ENCODE data around the gene SDHA.
"Not testable (repeated sequence)": the region's sequence is repeated elsewhere in the genome, so short reads cannot be mapped to it uniquely, and the experiment has no call there.

SDHA gene

DNA sequence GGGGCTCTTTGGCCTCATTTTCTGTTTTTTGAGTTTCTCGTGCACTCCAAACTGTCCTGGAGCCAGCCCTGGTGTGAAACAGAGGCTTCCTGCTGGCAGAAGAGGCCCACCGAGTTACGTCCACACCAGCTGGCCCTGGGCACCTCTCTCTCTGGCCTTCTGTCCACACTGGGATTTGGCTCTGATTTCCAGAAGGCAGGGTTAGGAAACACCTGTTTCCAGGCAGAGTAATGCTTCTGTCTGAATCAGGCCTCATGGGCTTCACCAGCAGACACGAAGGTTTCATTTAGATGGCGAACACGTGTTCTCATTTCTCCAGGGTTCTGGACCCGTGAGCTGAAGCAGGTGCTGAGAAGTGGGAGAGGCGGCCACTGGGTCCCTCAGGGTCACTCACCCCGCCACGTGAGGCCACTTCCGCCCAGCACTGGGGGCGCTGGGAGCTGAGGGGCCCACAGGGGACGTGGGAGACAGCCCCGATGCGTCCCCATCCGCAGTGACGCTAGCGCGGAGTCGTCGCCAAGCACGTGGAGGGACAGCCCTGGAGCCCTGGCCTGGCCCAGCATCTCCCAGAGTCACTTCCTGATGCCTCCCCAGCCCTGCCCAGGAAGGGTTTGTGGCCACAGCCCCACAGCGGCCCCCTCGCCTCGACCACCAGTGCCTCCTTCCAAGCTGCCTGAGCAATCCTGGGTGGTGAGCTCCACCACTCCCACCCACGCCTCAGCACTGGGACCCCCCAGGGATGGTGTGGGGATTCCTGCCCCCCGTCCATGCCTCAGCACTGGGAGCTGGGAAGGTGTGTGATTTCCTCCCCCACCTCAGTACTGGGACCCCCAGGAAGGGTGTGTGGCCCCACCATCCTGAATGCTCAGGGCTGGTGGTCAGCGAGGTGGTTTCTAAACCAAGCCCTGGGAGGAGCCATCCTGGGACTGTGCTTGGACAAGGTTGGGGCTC, 31.8 kb upstream of the SDHA start:
- no peak for DNase-seq

DNA sequence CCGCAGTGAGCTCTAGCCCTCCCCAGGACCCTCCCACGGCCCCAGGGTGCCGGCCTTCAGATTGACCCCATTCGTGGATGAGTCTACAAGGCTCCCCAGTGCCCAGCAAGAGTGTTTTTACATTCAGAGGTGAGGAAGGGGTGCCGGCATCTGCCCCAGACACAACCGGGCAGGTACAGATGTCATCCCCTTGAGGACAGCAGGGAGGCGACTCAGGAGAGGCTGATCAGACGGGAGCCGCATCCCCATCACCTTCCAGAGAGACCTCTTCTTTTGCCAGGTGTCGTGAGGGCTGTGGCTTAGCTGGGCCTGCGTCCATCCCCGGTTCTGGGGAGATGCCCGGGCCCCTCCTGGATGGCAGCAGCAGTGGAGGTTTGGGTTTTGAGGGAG, 31.1 kb upstream of the SDHA start:
- DNase-seq, result no peak

GRCh38 chr5:187617-188451, 30.3 kb upstream of the SDHA start:
- DNase-seq, result no peak

GRCh38 chr5:188488-189481, 29.3 kb upstream of the SDHA start:
- DNase-seq, result peak; percentile 47

DNA sequence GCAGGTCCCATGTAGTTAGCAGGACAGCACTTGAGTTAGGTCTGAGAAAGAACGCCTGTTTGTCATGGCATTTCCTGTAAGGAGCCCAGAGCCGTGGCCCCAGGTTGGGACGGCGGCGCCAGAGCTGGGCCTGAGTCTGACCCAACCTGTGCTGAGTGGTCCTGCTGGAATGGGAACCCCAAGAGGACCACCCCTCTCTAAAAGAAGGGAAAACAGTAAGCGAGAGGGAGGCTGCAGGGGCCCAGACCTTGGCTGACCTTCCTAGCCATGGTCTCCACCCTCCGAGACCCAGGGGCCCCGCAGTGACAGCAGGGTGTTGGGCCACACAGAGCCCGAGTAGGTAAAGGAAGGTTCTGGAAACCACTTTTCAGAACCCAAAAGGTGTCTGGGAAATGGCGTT, 28.6 kb upstream of the SDHA start:
- no peak for DNase-seq

DNA sequence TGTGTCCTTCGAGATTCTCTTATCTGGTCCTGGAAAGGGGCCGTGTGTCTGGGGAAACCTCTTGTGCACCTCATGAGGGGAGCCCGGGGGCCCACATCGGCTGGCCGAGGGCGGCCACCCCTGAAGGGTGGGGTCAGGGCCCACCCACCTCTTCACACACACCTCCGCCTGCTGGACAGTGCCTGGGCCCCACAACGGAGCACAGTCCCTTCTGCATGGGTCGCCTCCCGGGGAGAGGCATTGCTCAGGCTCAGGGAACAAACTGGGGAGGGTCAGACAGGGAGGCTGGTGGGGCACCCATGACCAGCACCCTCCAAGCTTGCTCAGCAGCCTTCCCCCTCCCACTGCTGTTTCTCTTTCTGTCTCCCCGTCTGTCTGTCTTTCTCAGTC, 28.1 kb upstream of the SDHA start:
- DNase-seq, result no peak

- no peak for DNase-seq
Observed at GRCh38 chr5:190366-191035, 27.6 kb upstream of the SDHA start.

- no peak for DNase-seq
Observed at GRCh38 chr5:191036-191948, 26.8 kb upstream of the SDHA start, which contains the start of gene LRRC14B. Gene LRRC14B, plus strand, starts transcription at chr5:191495. Its CDS starts 44 bp downstream, at chr5:191539.

- no peak for DNase-seq
Observed at GRCh38 chr5:191949-192690, 26.0 kb upstream of the SDHA start.

DNA sequence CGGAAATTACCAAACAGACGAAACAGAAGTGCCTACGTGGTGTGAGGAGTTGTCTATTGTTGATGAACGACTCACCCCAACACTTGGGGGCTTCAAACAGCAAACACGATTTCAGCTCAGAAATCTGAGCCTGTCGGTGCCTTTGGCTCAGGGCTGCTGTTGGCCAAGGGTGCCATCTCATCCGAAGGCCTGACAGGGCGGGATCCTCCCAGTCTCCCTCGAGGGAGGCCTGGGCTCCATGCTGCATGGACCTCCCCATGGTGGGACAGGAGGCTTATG, 25.5 kb upstream of the SDHA start:
- DNase-seq, result no peak

- no peak for DNase-seq
Observed at GRCh38 chr5:192970-193831, 24.9 kb upstream of the SDHA start.

- no peak for DNase-seq
Observed at GRCh38 chr5:194102-194501, 24.0 kb upstream of the SDHA start.

- DNase-seq, result no peak
Observed at GRCh38 chr5:194603-195209, 23.4 kb upstream of the SDHA start.

DNA sequence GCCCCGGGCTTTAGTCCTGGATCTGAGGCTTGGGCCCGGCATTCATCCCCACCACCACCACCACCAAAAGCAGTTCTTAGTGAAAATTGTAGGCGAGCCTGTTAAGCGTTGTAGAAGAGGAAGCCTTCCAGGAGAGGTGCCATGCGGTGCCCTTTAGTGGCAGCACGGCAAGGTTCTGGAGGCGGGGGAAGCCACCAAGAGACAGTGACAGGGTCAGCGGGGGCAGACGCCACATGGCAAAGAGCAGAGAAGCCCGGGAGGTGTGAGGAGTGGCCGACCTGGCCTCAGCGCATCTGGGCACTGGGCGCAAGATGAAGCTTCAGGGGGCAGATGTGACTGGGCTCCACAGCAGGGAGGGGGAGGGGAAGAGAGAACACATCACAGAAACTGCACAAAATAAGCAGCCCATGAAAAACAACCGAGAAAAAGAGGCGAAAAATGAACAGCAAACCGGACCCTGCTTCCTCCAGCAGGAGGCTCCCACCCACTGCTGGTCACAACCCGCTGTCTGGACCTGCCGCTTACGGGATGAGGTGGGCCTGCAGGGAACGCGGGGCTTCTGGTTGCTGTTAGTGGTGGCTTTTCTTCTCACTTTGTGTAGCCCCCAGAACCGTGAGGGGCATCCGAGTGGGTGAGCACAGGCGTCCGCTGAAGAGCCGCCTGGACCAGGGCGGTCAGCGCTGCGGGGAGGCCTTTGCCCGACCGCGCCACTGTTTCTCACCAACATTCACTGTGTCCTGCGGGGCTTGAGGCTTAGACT, 22.5 kb upstream of the SDHA start:
- DNase-seq, result no peak

DNA sequence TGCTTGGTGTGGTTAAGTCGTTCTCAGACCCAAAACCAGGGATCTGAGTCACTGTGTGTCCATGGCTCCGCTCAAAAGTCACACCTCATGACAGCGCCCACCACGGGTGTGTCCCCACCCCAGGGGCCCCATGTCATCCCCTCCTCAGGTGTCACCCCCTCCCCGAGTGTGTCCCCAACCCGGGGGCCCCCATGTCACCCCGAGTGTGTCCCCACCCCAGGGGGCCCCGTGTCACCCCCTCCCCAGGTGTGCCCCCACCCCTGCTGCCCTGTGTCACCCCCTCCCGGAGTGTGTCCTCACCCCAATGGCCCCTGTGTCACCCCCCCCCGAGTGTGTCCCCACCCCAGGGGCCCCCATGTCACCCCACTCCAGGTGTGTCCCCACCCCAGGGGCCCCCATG, 21.8 kb upstream of the SDHA start:
- DNase-seq, result no peak

GRCh38 chr5:197031-197430, 21.1 kb upstream of the SDHA start:
- not testable (repeated sequence) for DNase-seq

GRCh38 chr5:197892-198489, 20.1 kb upstream of the SDHA start:
- no peak for DNase-seq
